ENCODE measurements around the gene PRSS22. TPM values are rescaled to one million over a fixed set of nuclear protein-coding genes. Genes with fewer than 3 reads are reported as not detected.
A peak's percentile ranks its signal among the peaks of the same experiment; 100 is the strongest.

The PRSS22 gene
- polyA plus RNA-seq, 1 donor from 2014 or later: not detected

DNA sequence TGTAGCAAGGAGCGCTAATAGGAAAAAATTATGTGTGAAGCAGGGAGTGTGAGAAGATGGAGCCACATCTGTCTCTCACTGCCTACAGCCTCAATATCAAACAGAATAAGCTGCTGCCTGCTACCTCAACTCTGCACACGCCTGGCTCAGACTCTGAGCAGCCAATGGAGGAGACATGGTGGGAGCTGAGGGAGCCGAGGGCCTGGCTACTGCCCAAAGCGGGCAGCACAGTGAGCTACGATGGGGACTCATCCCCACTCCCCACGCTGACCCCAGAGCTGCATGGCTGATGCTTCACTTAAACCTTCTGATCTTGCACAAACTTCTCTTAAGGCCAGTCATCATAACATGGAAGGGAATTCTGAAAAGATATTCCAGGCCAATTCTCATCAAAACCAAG is 14.0 kb upstream of the PRSS22 start:
- no peak overlapping the region for H3K27ac ChIP-seq (ENCODE audit: low read length)
- no peaks in the 10 kb centered on the region for H3K9me3 ChIP-seq (ENCODE audit: low read length)
- H3F3A ChIP-seq (ENCODE audit: insufficient read depth, low read length, poor library complexity, severe bottlenecking): no peaks in the 10 kb centered on the region
- no peak overlapping the region for H2AFZ ChIP-seq (ENCODE audit: low read depth, low read length)
- no peaks in the 10 kb centered on the region for H3K9me2 ChIP-seq (ENCODE audit: insufficient read depth, low read length)
- no peaks in the 10 kb centered on the region for H3K36me3 ChIP-seq (ENCODE audit: insufficient read depth, low read length)
- no peak overlapping the region for H3K4me3 ChIP-seq (ENCODE audit: low read length)
- no peak overlapping the region for H3K9ac ChIP-seq (ENCODE audit: low read length)
- H3K4me2 ChIP-seq (ENCODE audit: low read length): no peak overlapping the region
- peaks cover 21% of the 10 kb centered on the region for H3K27me3 ChIP-seq (ENCODE audit: insufficient read depth, low read depth, low read length)
- no peak for TF ChIP-seq TAF1 (IDR thresholded peaks at IDR 0.05; ENCODE audit: low read depth)
- no peak for TF ChIP-seq EP300 (conservative IDR thresholded peaks at IDR 0.05; ENCODE audit: poor library complexity, severe bottlenecking)
- TF ChIP-seq MXI1 (conservative IDR thresholded peaks at IDR 0.05; ENCODE audit: poor library complexity, severe bottlenecking): no peak
- no peak for TF ChIP-seq RAD21 (conservative IDR thresholded peaks at IDR 0.05)
- no peak for TF ChIP-seq REST (IDR thresholded peaks at IDR 0.05; ENCODE audit: borderline replicate concordance)
- TF ChIP-seq CTCF (IDR thresholded peaks at IDR 0.05; ENCODE audit: poor library complexity, severe bottlenecking): no peak
- TF ChIP-seq EZH2 (IDR thresholded peaks at IDR 0.05; ENCODE audit: borderline replicate concordance, insufficient read depth, low read length, poor library complexity, severe bottlenecking): no peak
- TF ChIP-seq POLR2AphosphoS5 (IDR thresholded peaks at IDR 0.05): no peak
- no peak for TF ChIP-seq SMC3 (conservative IDR thresholded peaks at IDR 0.05; ENCODE audit: poor library complexity)
- H4K20me1 ChIP-seq (ENCODE audit: insufficient read depth): no peaks in the 10 kb centered on the region
- no peaks in the 10 kb centered on the region for H3K79me2 ChIP-seq (replicated peaks; ENCODE audit: insufficient read depth, low read length)

- Histone ChIP-seq H3K4me2 (ENCODE audit: low read length) (peak overlapping the region; percentile 57), H3K36me3 (ENCODE audit: insufficient read depth, low read length) (no peaks in the 10 kb centered on the region), H3K79me2 (replicated peaks; ENCODE audit: insufficient read depth, low read length) (no peaks in the 10 kb centered on the region), H3K27me3 (ENCODE audit: insufficient read depth, low read depth, low read length) (peaks cover 27% of the 10 kb centered on the region), H3F3A (ENCODE audit: insufficient read depth, low read length, poor library complexity, severe bottlenecking) (no peaks in the 10 kb centered on the region), H3K27ac (ENCODE audit: low read length) (peak overlapping the region; percentile 63), H2AFZ (ENCODE audit: low read depth, low read length) (peak overlapping the region; percentile 52), H3K9me2 (ENCODE audit: insufficient read depth, low read length) (no peaks in the 10 kb centered on the region), H3K9ac (ENCODE audit: low read length) (peak overlapping the region; percentile 76), H3K4me3 (ENCODE audit: low read length) (peak overlapping the region; percentile 71), H4K20me1 (ENCODE audit: insufficient read depth) (no peaks in the 10 kb centered on the region), H3K9me3 (ENCODE audit: low read length) (no peaks in the 10 kb centered on the region)
- TF ChIP-seq EP300 (conservative IDR thresholded peaks at IDR 0.05; ENCODE audit: poor library complexity, severe bottlenecking): peak; percentile 57
- peak; percentile 53 for TF ChIP-seq TAF1 (IDR thresholded peaks at IDR 0.05; ENCODE audit: low read depth)
- TF ChIP-seq POLR2AphosphoS5 (IDR thresholded peaks at IDR 0.05): peak; percentile 71
- TF ChIP-seq SMC3 (conservative IDR thresholded peaks at IDR 0.05; ENCODE audit: poor library complexity): peak; percentile 86
- peak; percentile 61 for TF ChIP-seq MXI1 (conservative IDR thresholded peaks at IDR 0.05; ENCODE audit: poor library complexity, severe bottlenecking)
- no peak for TF ChIP-seq EZH2 (IDR thresholded peaks at IDR 0.05; ENCODE audit: borderline replicate concordance, insufficient read depth, low read length, poor library complexity, severe bottlenecking)
- TF ChIP-seq CTCF (IDR thresholded peaks at IDR 0.05; ENCODE audit: poor library complexity, severe bottlenecking): peak; percentile 96
- TF ChIP-seq RAD21 (conservative IDR thresholded peaks at IDR 0.05): peak; percentile 90
- peak; percentile 60 for TF ChIP-seq REST (IDR thresholded peaks at IDR 0.05; ENCODE audit: borderline replicate concordance)
These were observed 10.2 kb upstream of the PRSS22 start for GRCh38 chr16:2867987-2868789.
